CD4-positive, alpha-beta T cell treated with Interleukin-15 for 4 hours (primary cell): Measurements from ENCODE around the gene SMCO4.
"Not testable (repeated sequence)": the region's sequence is repeated elsewhere in the genome, so short reads cannot be mapped to it uniquely, and the experiment has no call there.

ENCODE experiments used
- DNase-seq: peaks from one replicate; pipeline ENCODE4 v3.0.0-alpha.2; 2020; ENCODE audit warnings: low spot score

SMCO4 gene

GRCh38 chr11:93476796-93477195 lies 66.4 kb downstream of the SMCO4 start:
- no peak for DNase-seq

- DNase-seq = no peak
Measured at GRCh38 chr11:93474123-93474522, 69.1 kb downstream of the SMCO4 start.

- DNase-seq = no peak
Measured at GRCh38 chr11:93468290-93468689, 74.9 kb downstream of the SMCO4 start.

- DNase-seq = no peak
Measured at GRCh38 chr11:93467054-93467453, 76.1 kb downstream of the SMCO4 start.

- DNase-seq = no peak
Measured at GRCh38 chr11:93464927-93465540, 78.2 kb downstream of the SMCO4 start.

- DNase-seq = not testable (repeated sequence)
Measured at GRCh38 chr11:93463666-93464065, 79.5 kb downstream of the SMCO4 start.

- DNase-seq = no peak
Measured at GRCh38 chr11:93458286-93458685, 84.9 kb downstream of the SMCO4 start.

- no peak for DNase-seq
Measured at GRCh38 chr11:93444617-93445073, 98.5 kb downstream of the SMCO4 start.

- not testable (repeated sequence) for DNase-seq
Measured at GRCh38 chr11:93443232-93443631, 100.0 kb downstream of the SMCO4 start.

GRCh38 chr11:93432247-93432646 lies 110.9 kb downstream of the SMCO4 start:
- no peak for DNase-seq
